WI38 (cell line): ENCODE data around the gene FGF14.

Source experiments
- H3K4me3 ChIP-seq: 2 replicates; pipeline ENCODE4 v1.5.1; 2011; ENCODE audit warnings: low read depth, mild to moderate bottlenecking, control low read depth, low read length
- TF ChIP-seq, protein P1 (sequence below): IDR thresholded peaks from 2 replicates; pipeline ENCODE4 v1.5.1; 2012; ENCODE audit warnings: low read depth, mild to moderate bottlenecking, control low read depth, low read length

The FGF14 gene

DNA sequence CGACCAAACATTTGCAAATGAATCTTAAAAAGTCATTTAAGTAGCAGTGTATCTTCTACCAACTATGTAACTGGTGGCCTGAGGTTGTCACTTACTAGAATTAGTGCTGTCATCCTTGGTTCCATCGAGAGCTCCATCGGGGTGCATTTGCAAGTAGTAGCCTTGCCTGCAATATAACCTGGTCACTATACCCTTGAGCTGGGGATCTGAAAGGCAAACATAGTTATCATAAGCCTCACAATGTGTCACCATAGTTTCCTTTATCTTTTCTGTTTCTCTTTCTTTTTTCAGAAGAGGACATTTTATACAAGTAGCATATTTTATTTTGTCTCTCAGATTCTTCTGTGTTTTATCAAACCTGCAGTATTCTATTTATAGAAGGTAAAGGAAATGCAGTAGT is 526.8 kb downstream of the FGF14 start:
- TF ChIP-seq, protein P1, sequence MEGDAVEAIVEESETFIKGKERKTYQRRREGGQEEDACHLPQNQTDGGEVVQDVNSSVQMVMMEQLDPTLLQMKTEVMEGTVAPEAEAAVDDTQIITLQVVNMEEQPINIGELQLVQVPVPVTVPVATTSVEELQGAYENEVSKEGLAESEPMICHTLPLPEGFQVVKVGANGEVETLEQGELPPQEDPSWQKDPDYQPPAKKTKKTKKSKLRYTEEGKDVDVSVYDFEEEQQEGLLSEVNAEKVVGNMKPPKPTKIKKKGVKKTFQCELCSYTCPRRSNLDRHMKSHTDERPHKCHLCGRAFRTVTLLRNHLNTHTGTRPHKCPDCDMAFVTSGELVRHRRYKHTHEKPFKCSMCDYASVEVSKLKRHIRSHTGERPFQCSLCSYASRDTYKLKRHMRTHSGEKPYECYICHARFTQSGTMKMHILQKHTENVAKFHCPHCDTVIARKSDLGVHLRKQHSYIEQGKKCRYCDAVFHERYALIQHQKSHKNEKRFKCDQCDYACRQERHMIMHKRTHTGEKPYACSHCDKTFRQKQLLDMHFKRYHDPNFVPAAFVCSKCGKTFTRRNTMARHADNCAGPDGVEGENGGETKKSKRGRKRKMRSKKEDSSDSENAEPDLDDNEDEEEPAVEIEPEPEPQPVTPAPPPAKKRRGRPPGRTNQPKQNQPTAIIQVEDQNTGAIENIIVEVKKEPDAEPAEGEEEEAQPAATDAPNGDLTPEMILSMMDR: no peak
- H3K4me3 ChIP-seq: no peak overlapping the region

- H3K4me3 ChIP-seq: no peak overlapping the region
- TF ChIP-seq, protein P1: no peak
Observed at GRCh38 chr13:101869553-101869952, 532.3 kb downstream of the FGF14 start.

DNA sequence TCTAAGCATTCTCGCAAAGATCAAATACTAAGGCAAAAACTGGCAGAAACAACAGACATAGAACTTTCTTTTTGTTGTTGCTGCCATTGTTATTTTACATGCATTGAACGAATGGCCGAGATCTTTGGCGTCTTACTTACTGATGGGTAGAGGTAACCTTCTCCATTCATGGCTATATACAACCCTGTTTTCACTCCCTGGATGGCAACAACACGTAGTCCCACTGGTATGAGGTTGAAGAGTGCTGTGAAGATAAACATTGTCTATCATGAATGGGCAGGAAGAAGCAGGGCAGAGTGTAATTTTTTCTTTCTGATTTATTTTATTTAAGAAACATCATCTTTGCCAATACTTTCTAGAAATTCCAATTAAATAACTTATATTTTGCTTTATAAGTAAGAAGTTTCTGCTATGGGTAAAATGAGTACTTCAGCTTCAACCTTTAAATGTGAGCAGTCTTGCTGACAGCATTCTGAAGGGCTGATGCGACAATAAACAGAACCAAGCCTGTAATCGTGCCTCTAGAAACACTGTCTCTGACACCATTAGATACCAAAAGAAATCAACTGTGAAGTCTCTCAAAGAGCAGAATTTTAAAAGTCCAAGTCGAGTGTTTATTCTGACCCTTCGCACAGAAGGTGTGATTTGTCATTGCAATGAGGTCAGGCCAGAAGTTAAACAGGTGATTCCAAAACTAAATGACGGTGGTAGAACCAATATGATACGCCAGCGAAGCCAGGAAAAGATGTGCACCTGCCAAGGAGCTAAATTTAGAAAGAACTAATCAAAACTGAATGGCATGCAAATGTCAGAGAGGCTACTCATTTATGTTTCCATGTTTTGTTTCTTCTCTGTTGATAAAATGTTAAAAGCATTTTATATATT is 533.0 kb downstream of the FGF14 start:
- no peak overlapping the region for H3K4me3 ChIP-seq
- TF ChIP-seq, protein P1: no peak

DNA sequence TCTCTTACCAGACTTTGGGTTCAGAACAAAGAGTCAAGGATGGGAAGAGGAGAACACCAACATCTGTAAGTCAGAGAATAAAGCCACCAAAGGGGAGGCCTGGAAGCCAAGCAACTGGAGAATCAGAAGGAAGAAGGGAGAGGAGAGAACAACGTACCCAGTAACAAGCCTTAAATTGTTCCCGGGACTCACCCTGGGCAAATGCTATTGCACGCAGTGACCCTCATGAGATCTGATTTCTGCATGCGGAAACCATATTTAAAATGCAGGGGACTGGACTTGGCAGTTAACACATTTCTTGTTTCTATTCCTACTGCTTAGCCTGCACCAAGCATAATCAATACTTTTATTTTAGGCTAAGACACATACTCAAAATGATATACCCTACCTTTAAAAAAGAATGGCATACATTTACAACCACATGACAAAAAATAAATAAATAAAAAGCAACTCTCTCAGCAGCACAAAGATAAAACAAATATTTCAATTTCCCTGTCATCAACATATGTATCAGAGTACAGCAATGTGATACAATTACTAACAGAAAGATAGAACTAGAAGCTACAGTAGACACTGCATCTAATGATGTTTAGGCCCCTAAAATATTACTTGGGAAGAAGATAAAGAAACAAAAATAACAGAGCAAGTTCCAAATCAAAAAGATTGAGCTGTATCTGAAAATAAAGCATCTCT is 534.8 kb downstream of the FGF14 start:
- H3K4me3 ChIP-seq: no peak overlapping the region
- TF ChIP-seq, protein P1: no peak

GRCh38 chr13:101858860-101859259 is 543.0 kb downstream of the FGF14 start:
- TF ChIP-seq, protein P1: no peak
- H3K4me3 ChIP-seq: no peak overlapping the region

- no peak overlapping the region for H3K4me3 ChIP-seq
- TF ChIP-seq, protein P1: no peak
Observed at GRCh38 chr13:101846701-101847100, 555.1 kb downstream of the FGF14 start.

- no peak overlapping the region for H3K4me3 ChIP-seq
- TF ChIP-seq, protein P1: no peak
Observed at GRCh38 chr13:101846249-101846648, 555.6 kb downstream of the FGF14 start.
